22Rv1 (cell line): ENCODE data around the gene KIFC3.

Experiments
- H3K27ac ChIP-seq: fragments of 450-650 bp; 2 replicates; pipeline ENCODE4 v1.5.1; 2017
- CTCF ChIP-seq: fragments of 450-650 bp; IDR thresholded peaks from 2 replicates; pipeline ENCODE4 v1.5.1; 2017; ENCODE audit warnings: mild to moderate bottlenecking
- ZFX ChIP-seq: fragments of 450-650 bp; IDR thresholded peaks from 2 replicates; pipeline ENCODE4 v1.6.1; 2017; ENCODE audit warnings: antibody characterized with exemption, borderline replicate concordance

The KIFC3 gene

GRCh38 chr16:57788252-57788841, 13.9 kb downstream of the KIFC3 start:
- no peak for TF ChIP-seq CTCF

GRCh38 chr16:57787519-57787905, 14.8 kb downstream of the KIFC3 start:
- H3K27ac ChIP-seq, result no peak overlapping the region
- TF ChIP-seq ZFX (no peak), CTCF (no peak)

More at GRCh38 chr16:57788252-57788841, 13.9 kb downstream of the KIFC3 start:
- no peak overlapping the region for H3K27ac ChIP-seq

- TF ChIP-seq ZFX (no peak), CTCF (no peak)
- H3K27ac ChIP-seq, result no peak overlapping the region
Measured at GRCh38 chr16:57786632-57787518, 15.4 kb downstream of the KIFC3 start.

GRCh38 chr16:57785924-57786323, 16.4 kb downstream of the KIFC3 start:
- no peak overlapping the region for H3K27ac ChIP-seq

GRCh38 chr16:57785385-57785784, 16.9 kb downstream of the KIFC3 start:
- H3K27ac ChIP-seq, result no peak overlapping the region
- no peak for TF ChIP-seq ZFX
- no peak for TF ChIP-seq CTCF

More at GRCh38 chr16:57785924-57786323, 16.4 kb downstream of the KIFC3 start:
- TF ChIP-seq CTCF, result no peak
- no peak for TF ChIP-seq ZFX

- H3K27ac ChIP-seq, result no peak overlapping the region
- TF ChIP-seq ZFX, result no peak
- TF ChIP-seq CTCF, result no peak
Measured at GRCh38 chr16:57784334-57784733, 18.0 kb downstream of the KIFC3 start.

- no peak for TF ChIP-seq CTCF
- TF ChIP-seq ZFX, result no peak
- H3K27ac ChIP-seq, result no peak overlapping the region
Measured at GRCh38 chr16:57783883-57784282, 18.4 kb downstream of the KIFC3 start.
